AG09309 (cell line): ENCODE measurements around the gene FAIM2.

ENCODE experiments used
- DNase-seq: peaks from one replicate; pipeline ENCODE4 v3.0.0-alpha.2; 2010; ENCODE audit warnings: low read depth
- H3K4me3 ChIP-seq: 2 replicates; pipeline ENCODE4 v1.5.1; 2011; ENCODE audit warnings: mild to moderate bottlenecking, low read depth, low read length, moderate library complexity; ENCODE audit not compliant: control insufficient read depth
- CTCF ChIP-seq: IDR thresholded peaks from 2 replicates; pipeline ENCODE4 v1.5.1; 2011; ENCODE audit warnings: mild to moderate bottlenecking, low read depth, low read length, inconsistent platforms; ENCODE audit not compliant: insufficient read depth, control insufficient read depth; ENCODE audit errors: missing control alignments

The FAIM2 gene

DNA sequence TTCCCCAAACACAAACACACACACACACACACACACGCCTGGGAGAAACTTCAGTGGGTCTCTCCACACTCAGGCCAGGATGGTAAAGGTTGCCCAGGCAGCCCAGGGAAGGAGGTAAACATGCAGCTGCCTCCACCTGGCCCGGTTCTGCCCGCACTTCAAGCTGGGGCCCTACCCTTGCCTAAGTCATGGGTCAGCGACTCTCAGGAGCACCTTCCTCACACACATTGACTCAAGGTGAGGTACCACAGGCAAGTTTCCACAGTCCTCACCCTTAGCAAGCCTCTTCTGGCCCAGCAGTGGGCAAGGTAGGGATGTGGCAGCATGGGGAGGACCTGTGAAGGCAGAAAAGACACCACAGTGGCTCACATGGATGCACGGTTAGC, 14.1 kb upstream of the FAIM2 start:
- DNase-seq: no peak
- H3K4me3 ChIP-seq: no peak overlapping the region
- TF ChIP-seq CTCF: no peak

- no peak overlapping the region for H3K4me3 ChIP-seq
- no peak for DNase-seq
- no peak for TF ChIP-seq CTCF
Observed at GRCh38 chr12:49917166-49917787, 13.6 kb upstream of the FAIM2 start.

GRCh38 chr12:49916129-49916919, 12.6 kb upstream of the FAIM2 start:
- H3K4me3 ChIP-seq: no peak overlapping the region
- no peak for TF ChIP-seq CTCF
- no peak for DNase-seq

DNA sequence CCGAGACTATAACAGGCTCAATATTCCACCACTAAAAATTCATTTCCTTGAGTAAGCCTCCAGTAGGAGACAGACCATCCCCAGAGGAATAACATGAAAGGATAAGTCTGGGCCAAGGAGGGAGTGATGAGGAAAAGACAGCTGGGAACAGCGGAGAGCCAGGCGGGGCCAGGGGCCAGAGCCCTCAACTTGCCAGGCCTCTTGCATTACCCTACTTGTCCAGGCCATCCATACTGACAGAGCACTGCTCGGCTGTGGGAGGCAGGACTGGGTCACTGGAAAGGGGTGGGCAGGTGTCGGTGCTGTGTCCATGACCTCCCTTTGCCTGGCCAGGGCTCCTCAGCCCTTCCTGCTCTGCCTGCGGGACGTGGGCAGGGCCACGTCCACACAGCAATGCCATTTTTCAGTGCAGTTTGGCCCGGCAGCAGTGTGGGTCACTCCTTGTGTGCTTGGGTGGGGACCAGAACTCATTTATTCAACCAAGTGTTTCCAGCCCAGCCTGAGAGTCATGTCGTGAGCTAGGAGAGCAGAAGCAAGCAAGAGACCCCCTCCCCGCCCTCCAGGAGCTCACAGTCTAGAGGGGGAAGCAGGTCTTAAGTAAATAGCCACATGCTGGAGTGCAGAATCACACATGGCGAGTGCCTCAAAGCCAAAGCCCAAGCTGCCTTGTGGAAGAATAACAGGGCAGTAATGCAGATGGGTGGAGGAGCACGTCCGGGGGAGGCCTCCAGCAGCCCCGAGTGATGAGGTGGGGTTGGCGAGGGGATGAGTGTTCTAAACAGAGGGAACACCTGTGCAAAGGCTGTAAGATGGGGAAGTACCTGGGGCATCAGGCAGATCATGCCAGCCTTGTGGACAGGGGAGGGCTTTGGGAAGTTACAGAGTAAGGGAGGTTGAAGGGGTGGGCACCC, 8.9 kb upstream of the FAIM2 start:
- DNase-seq: no peak
- TF ChIP-seq CTCF: no peak
- no peak overlapping the region for H3K4me3 ChIP-seq

DNA sequence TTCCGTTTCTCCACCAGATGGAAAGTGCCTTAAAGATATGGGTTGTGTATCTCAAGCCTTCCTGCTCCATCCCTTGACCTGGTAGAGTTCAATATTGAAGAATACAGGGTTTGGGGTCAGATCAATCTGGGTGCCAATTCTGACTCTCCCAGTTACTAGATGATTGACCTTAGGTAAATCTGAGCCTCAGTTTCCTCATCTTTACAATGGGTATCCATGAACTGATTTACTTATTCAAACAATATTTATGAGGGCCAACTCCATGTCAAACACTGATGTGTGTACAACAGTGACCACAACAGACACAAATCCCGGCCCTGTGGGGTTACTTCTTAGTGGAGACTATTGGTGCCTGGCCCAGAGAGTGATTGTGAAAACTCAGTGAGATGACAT, 7.5 kb upstream of the FAIM2 start:
- no peak for DNase-seq
- no peak for TF ChIP-seq CTCF
- H3K4me3 ChIP-seq: no peak overlapping the region

- TF ChIP-seq CTCF: no peak
- DNase-seq: no peak
- no peak overlapping the region for H3K4me3 ChIP-seq
Observed at GRCh38 chr12:49910331-49911212, 6.9 kb upstream of the FAIM2 start.
